Ishikawa (cell line): ENCODE results near the gene SV2A.

Experiments
- CEBPB ChIP-seq: IDR thresholded peaks from 2 replicates; pipeline ENCODE4 v1.6.1; 2012
- RAD21 ChIP-seq: IDR thresholded peaks from 2 replicates; pipeline ENCODE4 v1.6.1; 2012; ENCODE audit warnings: low read depth
- TEAD4 ChIP-seq: IDR thresholded peaks from 2 replicates; pipeline ENCODE4 v1.6.1; 2012
- YY1 ChIP-seq: IDR thresholded peaks from 2 replicates; pipeline ENCODE4 v1.6.1; 2012; ENCODE audit warnings: low read depth
- TF ChIP-seq, protein P1 (sequence below): IDR thresholded peaks from 2 replicates; pipeline ENCODE4 v1.6.1; 2012; ENCODE audit warnings: low read depth, mild to moderate bottlenecking

DNA sequence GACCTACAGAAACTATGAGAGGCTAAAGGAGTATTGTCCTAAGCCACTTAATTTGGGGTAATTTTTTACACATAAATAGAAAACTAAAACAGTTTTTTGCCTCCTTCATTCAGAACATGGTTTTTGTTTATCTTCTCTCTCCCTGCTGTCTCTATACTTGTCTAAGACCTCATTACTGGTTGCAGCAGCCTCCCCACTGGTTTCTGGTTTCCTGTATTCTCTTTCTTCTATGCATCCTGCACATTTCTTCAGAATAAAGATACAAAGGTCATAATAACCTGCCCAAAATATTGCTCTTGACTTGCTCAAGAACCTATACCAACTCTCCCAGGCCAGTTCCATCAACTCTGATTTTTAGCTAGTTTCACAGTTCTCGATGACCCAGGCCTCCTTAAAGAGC is 38.1 kb downstream of the SV2A start:
- TF ChIP-seq RAD21 (no peak), CEBPB (no peak), YY1 (no peak), TEAD4 (no peak)
- TF ChIP-seq, protein P1, sequence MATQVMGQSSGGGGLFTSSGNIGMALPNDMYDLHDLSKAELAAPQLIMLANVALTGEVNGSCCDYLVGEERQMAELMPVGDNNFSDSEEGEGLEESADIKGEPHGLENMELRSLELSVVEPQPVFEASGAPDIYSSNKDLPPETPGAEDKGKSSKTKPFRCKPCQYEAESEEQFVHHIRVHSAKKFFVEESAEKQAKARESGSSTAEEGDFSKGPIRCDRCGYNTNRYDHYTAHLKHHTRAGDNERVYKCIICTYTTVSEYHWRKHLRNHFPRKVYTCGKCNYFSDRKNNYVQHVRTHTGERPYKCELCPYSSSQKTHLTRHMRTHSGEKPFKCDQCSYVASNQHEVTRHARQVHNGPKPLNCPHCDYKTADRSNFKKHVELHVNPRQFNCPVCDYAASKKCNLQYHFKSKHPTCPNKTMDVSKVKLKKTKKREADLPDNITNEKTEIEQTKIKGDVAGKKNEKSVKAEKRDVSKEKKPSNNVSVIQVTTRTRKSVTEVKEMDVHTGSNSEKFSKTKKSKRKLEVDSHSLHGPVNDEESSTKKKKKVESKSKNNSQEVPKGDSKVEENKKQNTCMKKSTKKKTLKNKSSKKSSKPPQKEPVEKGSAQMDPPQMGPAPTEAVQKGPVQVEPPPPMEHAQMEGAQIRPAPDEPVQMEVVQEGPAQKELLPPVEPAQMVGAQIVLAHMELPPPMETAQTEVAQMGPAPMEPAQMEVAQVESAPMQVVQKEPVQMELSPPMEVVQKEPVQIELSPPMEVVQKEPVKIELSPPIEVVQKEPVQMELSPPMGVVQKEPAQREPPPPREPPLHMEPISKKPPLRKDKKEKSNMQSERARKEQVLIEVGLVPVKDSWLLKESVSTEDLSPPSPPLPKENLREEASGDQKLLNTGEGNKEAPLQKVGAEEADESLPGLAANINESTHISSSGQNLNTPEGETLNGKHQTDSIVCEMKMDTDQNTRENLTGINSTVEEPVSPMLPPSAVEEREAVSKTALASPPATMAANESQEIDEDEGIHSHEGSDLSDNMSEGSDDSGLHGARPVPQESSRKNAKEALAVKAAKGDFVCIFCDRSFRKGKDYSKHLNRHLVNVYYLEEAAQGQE: no peak
